GM19238 (cell line): ENCODE data around the gene ASPDH.

ENCODE experiments used
- DNase-seq: peaks from one replicate; pipeline ENCODE4 v3.0.0; 2011; ENCODE audit warnings: low spot score; ENCODE audit not compliant: insufficient read length

The ASPDH gene

DNA sequence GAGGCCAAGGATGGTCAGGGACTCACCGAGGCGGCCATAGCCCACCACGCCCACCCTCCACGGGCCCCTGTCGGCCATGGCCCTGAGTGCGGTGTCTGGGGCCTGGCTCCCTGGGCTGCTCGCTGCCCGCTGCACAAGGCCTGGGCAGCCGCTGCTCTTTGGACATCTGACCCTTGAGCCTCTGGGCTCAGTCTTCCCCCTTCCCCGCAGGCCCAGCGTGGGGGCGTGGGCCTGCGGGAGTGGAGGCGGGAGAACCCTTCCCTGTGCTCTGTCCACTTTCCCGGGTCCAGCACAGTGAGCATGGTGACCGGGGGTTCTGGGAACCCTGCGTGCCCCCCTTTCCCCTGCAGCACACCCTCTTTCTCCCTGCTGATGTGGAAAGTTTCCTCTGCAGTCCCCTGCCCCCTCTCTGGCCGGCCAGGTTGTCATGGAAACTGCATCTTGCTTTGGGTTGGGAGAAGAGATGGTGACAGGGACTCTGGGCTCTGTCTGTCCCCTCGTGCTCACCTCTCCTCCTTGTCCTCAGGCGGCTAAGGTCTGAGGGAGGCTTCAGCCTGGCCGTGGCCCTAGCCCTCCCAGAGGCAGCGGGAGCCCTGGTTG is at the start of gene ASPDH:
Gene ASPDH, minus strand, starts transcription at position 168 of the 600 bp plus-strand sequence. Its CDS starts 90 bp downstream, at position 78.
- DNase-seq, result no peak

GRCh38 chr19:50562996-50563395 is 49.3 kb upstream of the ASPDH start:
- DNase-seq, result no peak

DNA sequence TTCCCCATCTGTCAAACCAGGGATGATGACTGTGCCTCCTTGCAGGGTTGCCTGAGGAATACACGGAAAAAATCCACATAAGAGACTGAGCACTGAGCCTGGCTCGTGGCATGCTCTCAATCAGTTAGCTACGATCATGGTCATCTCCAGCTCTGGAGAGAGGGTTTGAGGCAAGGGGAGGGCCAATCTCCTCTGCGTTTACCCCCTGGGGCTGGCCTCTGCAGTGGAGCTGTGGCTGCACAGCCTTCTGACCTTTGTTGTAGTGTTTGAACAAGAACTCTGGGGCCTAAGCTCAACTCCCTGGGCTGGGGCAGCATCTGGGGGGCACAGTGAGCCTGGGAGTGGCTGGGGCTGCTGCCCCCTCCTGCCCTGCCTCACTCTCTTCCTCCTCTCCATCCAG is 48.6 kb upstream of the ASPDH start:
- no peak for DNase-seq

- DNase-seq, result no peak
These were observed 45.9 kb upstream of the ASPDH start for GRCh38 chr19:50559636-50560035.

- no peak for DNase-seq
These were observed 44.7 kb upstream of the ASPDH start for GRCh38 chr19:50558449-50558848.

- no peak for DNase-seq
These were observed 44.3 kb upstream of the ASPDH start for GRCh38 chr19:50558039-50558438.

DNA sequence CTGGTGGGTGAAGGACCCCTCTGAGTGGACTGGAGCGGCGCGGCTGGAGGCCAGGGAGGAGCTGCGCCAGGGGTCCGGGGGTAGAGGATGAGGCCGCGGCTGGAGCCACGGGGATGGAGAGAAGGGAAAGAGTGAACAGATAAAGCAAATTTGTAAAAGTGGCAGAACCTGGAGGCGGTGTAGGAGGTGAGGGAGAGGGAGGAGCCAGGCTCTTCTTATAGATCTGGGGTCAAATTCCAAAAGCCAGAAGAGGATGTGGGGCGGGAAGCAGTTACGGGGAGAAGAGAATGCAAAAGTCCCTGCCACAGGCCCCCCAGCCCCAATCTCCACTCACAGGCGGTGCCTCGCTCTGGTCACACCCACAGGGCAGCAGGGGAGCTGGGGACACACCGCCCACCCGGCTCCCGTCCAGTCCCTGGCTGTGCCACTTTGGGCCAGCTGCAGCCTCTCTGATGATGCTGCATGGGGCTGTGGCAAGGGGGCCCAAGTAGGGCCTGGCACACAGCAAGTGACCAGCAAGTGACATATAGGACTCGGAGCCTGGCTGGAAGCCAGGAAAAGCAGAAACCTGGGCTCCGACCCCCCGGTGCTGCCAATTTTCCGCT is 43.4 kb upstream of the ASPDH start:
- no peak for DNase-seq

DNA sequence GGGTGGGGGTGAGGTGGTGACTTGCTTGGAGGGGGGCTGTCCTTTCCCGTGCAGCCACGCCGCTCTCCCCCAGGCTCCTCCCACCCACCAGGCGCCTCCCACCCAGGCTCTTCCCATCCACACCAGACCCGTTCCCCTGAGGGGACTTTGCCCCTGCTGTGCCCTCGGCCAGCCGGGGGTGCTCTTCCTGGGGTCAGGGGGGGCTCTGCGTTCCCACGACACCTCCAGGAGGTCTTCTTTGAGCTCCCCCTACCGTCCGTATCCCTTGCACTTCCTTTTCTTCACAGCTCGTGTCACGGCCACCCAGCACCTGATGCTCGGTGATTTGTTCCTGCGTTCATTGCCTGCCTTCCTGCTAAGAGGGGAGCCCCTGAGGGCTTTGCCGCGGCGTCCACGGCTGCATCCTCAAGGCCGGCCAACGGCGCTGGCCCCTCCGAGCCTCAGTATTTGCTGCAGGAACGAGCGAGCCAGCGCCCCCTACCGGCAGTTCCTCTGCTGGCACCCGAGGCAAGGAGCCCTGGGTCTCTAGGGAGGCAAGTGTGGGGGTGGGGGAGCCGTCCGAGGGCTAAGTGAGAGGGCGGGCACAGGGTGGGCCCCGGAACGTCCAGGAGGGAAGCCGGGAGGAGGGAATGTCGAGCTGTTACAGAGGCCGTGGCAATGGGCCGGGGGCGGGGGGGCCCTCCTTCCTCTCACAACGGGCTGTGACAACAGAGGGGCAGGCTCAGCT is 42.7 kb upstream of the ASPDH start:
- DNase-seq, result peak; percentile 81

- no peak for DNase-seq
These were observed 42.0 kb upstream of the ASPDH start for GRCh38 chr19:50555450-50556281.

GRCh38 chr19:50555033-50555432 is 41.3 kb upstream of the ASPDH start:
- no peak for DNase-seq

DNA sequence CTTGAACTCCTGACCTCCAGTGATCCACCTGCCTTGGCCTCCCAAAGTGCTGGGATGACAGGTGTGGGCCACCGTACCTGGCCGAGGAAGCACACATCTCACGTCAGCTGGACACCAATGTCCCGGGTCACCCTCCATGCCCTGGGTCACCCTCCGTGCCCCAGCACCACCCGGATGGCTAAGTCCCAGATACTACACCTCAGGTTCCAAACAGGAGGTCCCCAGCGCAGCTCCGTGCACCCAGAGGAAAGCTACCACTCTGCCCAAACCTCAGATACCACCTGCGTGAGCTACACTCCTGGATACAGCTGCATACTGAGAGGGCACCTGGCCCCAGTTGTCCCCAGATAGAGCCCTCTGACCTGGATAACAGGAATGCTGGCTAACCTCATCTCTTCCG is 40.5 kb upstream of the ASPDH start:
- no peak for DNase-seq

GRCh38 chr19:50553134-50553703 is 39.5 kb upstream of the ASPDH start:
- no peak for DNase-seq

DNA sequence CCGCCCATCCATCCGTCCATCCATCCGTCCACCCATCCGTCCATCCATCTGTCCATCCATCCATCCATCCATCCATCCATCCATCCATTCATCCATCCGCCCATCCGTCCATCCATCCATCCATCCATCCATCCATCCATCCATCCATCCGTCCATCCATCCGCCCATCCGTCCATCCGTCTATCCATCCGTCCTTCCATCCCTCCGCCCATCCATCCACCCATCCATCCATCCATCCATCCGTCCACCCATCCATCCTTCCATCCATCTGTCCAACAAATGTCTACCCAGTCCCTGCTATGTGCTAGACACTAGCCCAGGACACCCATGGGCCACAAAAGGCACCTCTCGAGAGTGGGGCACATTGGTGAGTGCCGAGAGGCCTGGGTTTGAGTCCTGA is 38.8 kb upstream of the ASPDH start:
- no peak for DNase-seq

- no peak for DNase-seq
These were observed 38.0 kb upstream of the ASPDH start for GRCh38 chr19:50551715-50552187.

- DNase-seq, result no peak
These were observed 37.5 kb upstream of the ASPDH start for GRCh38 chr19:50551034-50551714.

DNA sequence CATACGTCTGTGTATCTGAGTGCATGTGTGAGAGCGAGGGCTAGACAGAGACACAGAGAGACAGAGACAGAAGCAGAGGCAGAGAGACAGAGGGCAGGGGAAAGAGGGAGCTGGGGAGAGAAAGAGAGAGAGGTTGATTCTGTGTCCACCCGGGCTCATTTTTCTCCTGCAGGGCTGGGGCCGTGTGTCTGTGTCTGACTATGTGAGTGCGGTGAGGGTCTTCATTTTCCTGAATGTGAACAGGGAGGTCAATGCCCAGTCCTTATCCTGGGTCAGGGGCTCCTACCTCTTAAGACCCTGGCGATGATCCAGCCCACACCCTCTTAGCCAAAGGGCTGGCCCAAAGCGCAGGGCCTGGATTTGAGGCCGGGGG is 36.9 kb upstream of the ASPDH start:
- no peak for DNase-seq

DNA sequence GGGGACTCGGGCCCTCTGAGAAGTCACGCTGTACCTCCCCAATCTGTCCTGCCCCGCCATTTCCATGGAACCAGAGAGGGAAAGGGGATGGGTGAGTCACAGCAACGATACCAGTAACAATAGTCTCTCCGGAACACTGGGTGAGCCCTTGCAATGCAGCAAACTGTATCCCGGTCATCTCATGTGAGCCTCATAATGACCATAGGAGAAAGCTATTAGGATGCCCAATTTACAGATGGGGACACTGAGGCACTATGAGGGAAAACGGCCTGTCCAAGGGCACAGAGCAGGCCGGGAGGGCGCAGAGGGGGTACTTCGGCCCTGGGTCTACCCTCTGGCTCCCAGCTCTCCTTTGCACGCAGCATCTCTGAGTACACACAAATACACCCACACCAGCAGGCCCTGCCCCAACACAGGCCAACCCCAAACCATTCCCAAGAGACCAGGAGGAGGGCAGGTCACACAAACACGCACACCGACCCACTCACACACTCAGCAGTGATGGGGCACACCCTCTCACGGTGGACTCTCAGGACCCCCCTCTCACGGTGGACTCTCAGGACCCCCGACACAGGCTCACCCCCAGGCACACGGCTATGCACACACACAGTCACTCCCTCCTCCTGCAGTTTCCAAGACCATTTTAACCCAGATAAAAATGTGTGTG is 36.3 kb upstream of the ASPDH start:
- DNase-seq, result no peak

DNA sequence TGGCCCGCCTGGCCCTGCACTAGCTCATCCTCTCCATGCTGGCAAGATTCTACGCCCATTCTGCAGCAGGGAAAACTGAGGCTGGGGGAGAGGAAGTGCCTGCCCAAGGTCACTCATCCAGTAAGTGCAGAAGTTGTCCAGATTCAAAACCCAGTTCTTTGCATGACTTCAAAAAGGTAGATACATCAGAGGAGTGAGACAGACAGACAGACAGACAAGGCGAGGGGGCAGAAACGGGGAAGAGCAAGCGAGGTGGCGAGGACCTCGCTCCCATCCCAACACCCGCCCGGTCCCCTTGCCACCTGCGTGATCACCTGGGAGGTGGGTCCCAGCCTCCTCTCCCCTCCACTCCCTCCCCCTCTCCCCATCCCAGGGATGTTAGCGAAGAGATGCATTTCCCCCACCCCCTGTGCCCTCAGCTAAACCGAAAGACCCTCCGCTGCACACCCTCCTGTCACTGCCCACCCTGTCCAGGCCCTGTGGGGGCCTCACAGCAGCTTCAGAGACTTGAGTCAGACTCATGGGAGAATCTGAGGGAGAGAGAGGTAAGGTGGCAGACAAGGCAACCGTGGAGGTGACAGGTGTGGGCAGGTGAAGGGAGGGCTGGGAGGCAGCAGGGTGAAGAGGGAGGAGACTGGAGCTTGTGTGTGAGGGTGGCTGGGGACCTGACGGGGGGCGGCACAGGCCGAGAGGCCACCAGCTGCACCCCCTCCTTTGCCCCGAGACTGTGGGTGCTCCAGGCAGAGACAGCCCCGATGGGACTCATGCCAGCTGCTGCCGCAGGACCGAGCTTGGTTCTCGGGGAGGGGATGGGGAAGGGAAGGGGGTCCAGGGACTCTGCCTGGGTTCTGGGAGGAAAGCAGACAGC is 35.6 kb upstream of the ASPDH start:
- DNase-seq, result no peak
